Mesothelial cell of epicardium (in vitro differentiated cells): ENCODE results near the gene CHKA. TPM values are rescaled to one million over a fixed set of nuclear protein-coding genes. Genes with fewer than 3 reads are reported as not detected.

Source experiments
- DNase-seq, 2 experiments: peaks; one replicate each; pipeline ENCODE4 v3.0.0; 2021; ENCODE audit warnings: low spot score in 2 of 2; ENCODE audit not compliant: unreplicated experiment in 2 of 2
- H3K27ac Mint-ChIP-seq: 2 replicates; pipeline ENCODE4 v1.8.0; 2021; ENCODE audit warnings: mixed read lengths
- H3K27me3 Mint-ChIP-seq: 2 replicates; pipeline ENCODE4 v1.8.0; 2021; ENCODE audit warnings: low read depth, mixed read lengths
- H3K36me3 Mint-ChIP-seq: 2 replicates; pipeline ENCODE4 v1.8.0; 2021; ENCODE audit warnings: mixed read lengths
- H3K4me1 Mint-ChIP-seq: 2 replicates; pipeline ENCODE4 v1.8.0; 2021; ENCODE audit warnings: mixed read lengths
- H3K4me3 Mint-ChIP-seq: 2 replicates; pipeline ENCODE4 v1.8.0; 2021; ENCODE audit warnings: mild to moderate bottlenecking, moderate library complexity, mixed read lengths
- H3K9me3 Mint-ChIP-seq: 2 replicates; pipeline ENCODE4 v1.8.0; 2021; ENCODE audit warnings: mixed read lengths
- total RNA-seq: library from RNA; stranded (reverse); gene quantifications from 3 replicates; pipeline ENCODE4 v1.2.1, GENCODE V29; 2021
- TF ChIP-seq, protein P1 (sequence below): fragments of 200-600 bp; sonication (generic); IDR thresholded peaks from one replicate; pipeline ENCODE4 v1.5.0; 2021; ENCODE audit warnings: antibody characterized with exemption; ENCODE audit not compliant: unreplicated experiment

CHKA gene
- total RNA-seq, 1 donor from 2014 or later, result 74.4 TPM

- Mint-ChIP-seq H3K36me3 (no peaks in the 10 kb centered on the region), H3K4me1 (peaks cover 45% of the 10 kb centered on the region)
Observed at GRCh38 chr11:68014947-68015447, 106.2 kb downstream of the CHKA start.

GRCh38 chr11:68014157-68014946 is 106.8 kb downstream of the CHKA start:
- H3K4me3 Mint-ChIP-seq, result no peak overlapping the region

More at GRCh38 chr11:68014947-68015447, 106.2 kb downstream of the CHKA start:
- H3K9me3 Mint-ChIP-seq, result no peaks in the 10 kb centered on the region
- TF ChIP-seq, protein P1, sequence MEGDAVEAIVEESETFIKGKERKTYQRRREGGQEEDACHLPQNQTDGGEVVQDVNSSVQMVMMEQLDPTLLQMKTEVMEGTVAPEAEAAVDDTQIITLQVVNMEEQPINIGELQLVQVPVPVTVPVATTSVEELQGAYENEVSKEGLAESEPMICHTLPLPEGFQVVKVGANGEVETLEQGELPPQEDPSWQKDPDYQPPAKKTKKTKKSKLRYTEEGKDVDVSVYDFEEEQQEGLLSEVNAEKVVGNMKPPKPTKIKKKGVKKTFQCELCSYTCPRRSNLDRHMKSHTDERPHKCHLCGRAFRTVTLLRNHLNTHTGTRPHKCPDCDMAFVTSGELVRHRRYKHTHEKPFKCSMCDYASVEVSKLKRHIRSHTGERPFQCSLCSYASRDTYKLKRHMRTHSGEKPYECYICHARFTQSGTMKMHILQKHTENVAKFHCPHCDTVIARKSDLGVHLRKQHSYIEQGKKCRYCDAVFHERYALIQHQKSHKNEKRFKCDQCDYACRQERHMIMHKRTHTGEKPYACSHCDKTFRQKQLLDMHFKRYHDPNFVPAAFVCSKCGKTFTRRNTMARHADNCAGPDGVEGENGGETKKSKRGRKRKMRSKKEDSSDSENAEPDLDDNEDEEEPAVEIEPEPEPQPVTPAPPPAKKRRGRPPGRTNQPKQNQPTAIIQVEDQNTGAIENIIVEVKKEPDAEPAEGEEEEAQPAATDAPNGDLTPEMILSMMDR, result no peak
- H3K27ac Mint-ChIP-seq, result peak overlapping the region; percentile 43
- H3K27me3 Mint-ChIP-seq, result no peaks in the 10 kb centered on the region
- H3K4me3 Mint-ChIP-seq, result no peak overlapping the region
- no peak for DNase-seq

GRCh38 chr11:68013611-68014156 is 107.5 kb downstream of the CHKA start:
- H3K27ac Mint-ChIP-seq, result peak overlapping the region; percentile 98
- no peaks in the 10 kb centered on the region for H3K36me3 Mint-ChIP-seq
- no peak overlapping the region for H3K4me3 Mint-ChIP-seq
- peaks cover 55% of the 10 kb centered on the region for H3K4me1 Mint-ChIP-seq
- no peak for DNase-seq
- TF ChIP-seq, protein P1, result no peak
- no peaks in the 10 kb centered on the region for H3K27me3 Mint-ChIP-seq
- H3K9me3 Mint-ChIP-seq, result no peaks in the 10 kb centered on the region

More at GRCh38 chr11:68014157-68014946, 106.8 kb downstream of the CHKA start:
- H3K27ac Mint-ChIP-seq, result peak overlapping the region; percentile 83
- no peaks in the 10 kb centered on the region for H3K36me3 Mint-ChIP-seq
- H3K4me1 Mint-ChIP-seq, result peaks cover 51% of the 10 kb centered on the region
- no peaks in the 10 kb centered on the region for H3K27me3 Mint-ChIP-seq
- TF ChIP-seq, protein P1, result no peak
- no peaks in the 10 kb centered on the region for H3K9me3 Mint-ChIP-seq
- no peak for DNase-seq

GRCh38 chr11:68012843-68013610 is 108.2 kb downstream of the CHKA start:
- Mint-ChIP-seq H3K4me3 (peak overlapping the region; percentile 28), H3K36me3 (no peaks in the 10 kb centered on the region), H3K27ac (peak overlapping the region; percentile 98), H3K4me1 (peaks cover 53% of the 10 kb centered on the region), H3K9me3 (no peaks in the 10 kb centered on the region), H3K27me3 (no peaks in the 10 kb centered on the region)
- TF ChIP-seq, protein P1, result no peak
- peak in 1 of 2 experiments; percentile 69 for DNase-seq

DNA sequence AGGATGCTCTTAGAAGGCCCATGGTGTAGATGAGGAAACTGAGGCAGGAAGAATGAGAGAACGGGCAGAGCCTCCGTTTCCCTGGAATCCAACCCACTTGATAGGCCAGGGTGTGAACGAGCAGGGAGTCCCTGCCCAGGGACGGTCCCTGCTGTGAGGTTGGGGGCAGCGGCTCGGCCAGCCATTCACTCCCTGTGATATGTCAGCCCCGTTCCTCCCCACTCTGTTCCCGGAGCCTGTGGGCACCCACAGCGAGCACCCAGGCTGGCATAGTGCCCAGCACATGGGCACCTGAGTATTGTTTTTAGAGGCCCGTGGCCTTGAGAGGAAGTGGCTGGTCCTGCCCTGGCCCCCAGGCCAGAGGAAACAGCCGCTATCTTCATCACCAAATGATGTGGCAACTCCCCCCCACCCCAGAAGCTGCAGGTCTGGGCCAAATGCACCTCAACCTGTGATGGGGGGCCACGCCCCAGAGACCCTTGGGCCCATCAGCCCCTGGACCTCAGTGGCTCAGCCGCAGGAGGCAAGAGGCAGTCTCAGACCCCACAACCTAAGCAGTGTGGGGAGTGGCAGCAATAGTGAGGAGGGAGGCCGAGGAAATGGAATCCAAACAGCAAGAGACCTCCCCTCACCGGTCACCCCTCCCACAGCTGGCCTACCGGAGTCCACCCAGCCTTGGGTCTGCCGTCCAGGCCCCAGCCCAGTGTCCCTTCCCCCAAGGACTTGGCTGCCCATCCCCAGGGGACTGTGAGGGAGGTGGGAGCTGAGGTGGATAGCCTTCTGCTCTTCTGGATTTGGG is 108.9 kb downstream of the CHKA start:
- no peaks in the 10 kb centered on the region for H3K9me3 Mint-ChIP-seq
- H3K27ac Mint-ChIP-seq, result peak overlapping the region; percentile 98
- no peak overlapping the region for H3K4me3 Mint-ChIP-seq
- TF ChIP-seq, protein P1, result no peak
- H3K4me1 Mint-ChIP-seq, result peaks cover 50% of the 10 kb centered on the region
- no peaks in the 10 kb centered on the region for H3K36me3 Mint-ChIP-seq
- H3K27me3 Mint-ChIP-seq, result no peaks in the 10 kb centered on the region
- no peak for DNase-seq
